Stimulated activated CD8-positive, alpha-beta memory T cell treated with anti-CD3 and anti-CD28 coated beads, Interleukin-15, amount 100 ng/mL, for 4 hours (primary cell): ENCODE data around the gene OR5A2.
"Not testable (repeated sequence)": the region's sequence is repeated elsewhere in the genome, so short reads cannot be mapped to it uniquely, and the experiment has no call there.

Source experiments
- DNase-seq, 2 donors: peaks; one replicate each; pipeline ENCODE4 v3.0.0-alpha.2; 2020; ENCODE audit warnings: low read depth in 2 of 2

OR5A2 gene

DNA sequence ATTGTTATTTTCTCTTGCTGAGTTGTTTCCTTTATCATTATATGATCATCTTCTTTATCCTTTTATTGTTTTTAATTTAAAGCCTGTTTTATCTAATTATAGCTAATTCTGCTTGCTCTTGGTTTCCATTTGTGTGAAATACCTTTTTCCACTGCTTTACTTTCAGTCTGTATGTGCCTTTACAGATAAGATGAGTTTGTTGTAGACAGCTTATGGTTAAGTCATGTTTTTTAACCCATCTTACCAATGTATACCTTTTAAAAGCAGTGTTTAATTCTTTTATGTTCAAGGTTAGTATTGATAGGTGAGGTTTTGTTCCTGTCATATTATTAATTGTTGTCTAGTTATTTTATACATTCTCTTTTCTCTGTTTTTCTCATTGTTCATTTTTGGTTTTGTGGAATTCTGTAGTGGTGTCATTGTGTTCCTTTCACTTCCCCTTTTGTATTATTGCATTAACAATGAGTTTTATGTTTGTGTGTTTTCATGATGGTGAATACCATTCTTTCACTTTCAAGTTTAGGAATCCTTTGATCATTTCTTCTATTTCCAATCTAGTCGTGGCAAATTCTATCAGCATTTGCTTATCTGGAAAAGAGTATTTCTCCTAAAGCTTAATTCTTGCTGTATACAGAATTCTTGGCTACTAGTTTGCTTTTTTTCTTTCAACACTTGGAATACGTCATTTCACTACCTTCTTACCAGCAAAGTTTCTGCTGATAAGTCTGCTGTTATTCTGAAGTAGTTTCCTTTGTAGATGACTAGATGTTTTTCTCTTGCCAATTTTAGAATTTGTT is 45.8 kb downstream of the OR5A2 start:
- DNase-seq: no peak

DNA sequence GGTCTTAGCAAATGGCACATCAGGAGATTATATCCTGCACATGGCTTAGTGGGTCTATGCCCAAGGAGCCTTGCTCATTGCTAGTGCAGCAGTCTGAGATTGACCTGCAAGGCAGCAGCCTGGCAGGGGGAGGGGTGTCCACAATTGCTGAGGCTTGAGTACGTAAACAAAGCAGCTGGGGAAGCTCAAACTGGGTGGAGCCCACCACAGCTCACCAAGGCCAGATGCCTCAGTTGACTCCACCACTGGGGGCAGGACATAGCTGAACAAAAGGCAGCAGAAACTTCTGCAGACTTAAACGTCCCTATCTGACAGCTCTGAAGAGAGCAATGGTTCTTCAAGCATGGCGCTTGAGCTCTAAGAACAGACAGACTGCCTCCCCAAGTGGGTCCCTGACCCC is 53.9 kb downstream of the OR5A2 start:
- DNase-seq: not testable (repeated sequence)

- no peak for DNase-seq
Measured at GRCh38 chr11:59368238-59369022, 57.8 kb downstream of the OR5A2 start.
